SH-SY5Y (cell line): ENCODE data around the gene RHBDD2.

Source experiments
- GATA2 ChIP-seq: IDR thresholded peaks from 2 replicates; pipeline ENCODE4 v1.6.1; 2011; ENCODE audit warnings: mild to moderate bottlenecking, low read depth, low read length
- GATA3 ChIP-seq: IDR thresholded peaks from 2 replicates; pipeline ENCODE4 v1.6.1; 2011; ENCODE audit warnings: low read depth, mild to moderate bottlenecking, low read length, moderate library complexity

DNA sequence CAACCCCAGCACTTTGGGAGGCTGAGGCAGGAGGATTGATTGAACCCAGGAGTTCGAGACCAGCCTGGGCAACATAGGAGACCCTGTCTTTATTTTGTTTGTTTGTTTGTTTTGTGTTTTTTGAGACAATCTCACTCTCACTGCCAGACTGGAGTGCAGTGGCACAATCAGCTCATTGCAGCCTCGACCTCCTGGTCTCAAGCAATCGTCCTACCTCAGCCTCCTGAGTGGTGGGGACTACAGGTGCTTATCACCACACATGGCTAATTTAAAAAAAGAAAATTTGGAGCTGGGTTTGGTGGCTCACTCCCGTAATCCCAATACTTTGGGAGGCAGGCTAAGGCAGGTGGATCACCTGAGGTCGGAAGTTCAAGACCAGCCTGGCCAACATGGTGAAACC, 34.7 kb upstream of the RHBDD2 start:
- TF ChIP-seq GATA3 = no peak
- TF ChIP-seq GATA2 = no peak
